ENCODE measurements around the gene TAF1D. TPM values are rescaled to one million over a fixed set of nuclear protein-coding genes. Genes with fewer than 3 reads are reported as not detected.

TAF1D gene
- total RNA-seq, 1 experiment from 2014 or later: 272 TPM

- H3K27ac Mint-ChIP-seq: peak overlapping the region in 2 of 3 experiments; percentile 35 to 89; a peak in 3 of 7 replicates
- DNase-seq: no peak
Measured at GRCh38 chr11:93729129-93729616, 12.1 kb downstream of the TAF1D start.

More at GRCh38 chr11:93729129-93729616, 12.1 kb downstream of the TAF1D start:
- Histone ChIP-seq H2BK5ac (ENCODE audit: insufficient read length, low read length) (no peak overlapping the region), H2BK15ac (ENCODE audit: low read depth, low read length) (no peak overlapping the region), H4K20me1 (ENCODE audit: control insufficient read depth, insufficient read depth, insufficient read length) (no peaks in the 10 kb centered on the region), H3K4me1 (ENCODE audit: insufficient read depth, low read length) (no peaks in the 10 kb centered on the region), H3K27me3 (ENCODE audit: insufficient read depth, low read length) (no peaks in the 10 kb centered on the region), H3K14ac (ENCODE audit: insufficient read depth, low read length) (no peak overlapping the region), H3K9me3 (ENCODE audit: control insufficient read depth, low read depth, low read length) (no peaks in the 10 kb centered on the region), H4K5ac (ENCODE audit: insufficient read length, low read depth, low read length) (no peak overlapping the region), H2AK5ac (ENCODE audit: insufficient read length, low read length) (no peak overlapping the region), H2AFZ (ENCODE audit: low read length) (no peak overlapping the region), H3K27ac (ENCODE audit: insufficient read length, low read depth, low read length) (no peak overlapping the region), H3K9ac (ENCODE audit: extremely low read depth, insufficient read length, low read length) (no peak overlapping the region), H3K4ac (ENCODE audit: low read depth, low read length) (no peak overlapping the region), H2BK20ac (ENCODE audit: low read depth, low read length, poor library complexity, severe bottlenecking) (no peak overlapping the region), H2BK120ac (ENCODE audit: low read depth, low read length, poor library complexity, severe bottlenecking) (no peak overlapping the region), H4K91ac (ENCODE audit: insufficient read length, low read depth, low read length) (no peak overlapping the region), H4K8ac (replicated peaks; ENCODE audit: insufficient read length, low read depth, low read length) (no peak overlapping the region), H3K79me2 (ENCODE audit: insufficient read depth, low read length) (no peaks in the 10 kb centered on the region), H3K79me1 (ENCODE audit: insufficient read depth, low read depth, low read length, poor library complexity, severe bottlenecking) (no peaks in the 10 kb centered on the region), H3K56ac (ENCODE audit: insufficient read length, low read depth, low read length) (no peak overlapping the region), H3T11ph (ENCODE audit: low read length) (no peak overlapping the region), H3K4me2 (ENCODE audit: insufficient read depth, insufficient read length, low read length) (no peak overlapping the region), H2BK12ac (ENCODE audit: insufficient read length, low read depth, low read length) (no peak overlapping the region), H3K23ac (ENCODE audit: insufficient read length, low read depth, low read length) (no peak overlapping the region), H3K18ac (ENCODE audit: insufficient read length, low read depth, low read length) (no peak overlapping the region), H3K23me2 (ENCODE audit: insufficient read length, low read depth, low read length, poor library complexity, severe bottlenecking) (no peaks in the 10 kb centered on the region)
- no peaks in the 10 kb centered on the region for H3K9me3 Mint-ChIP-seq
- H3K36me3 Mint-ChIP-seq (ENCODE audit: insufficient read depth in 1 of 3, low read depth in 3 of 3): peaks cover 35 to 85% (median 63%) of the 10 kb centered on the region in 3 experiments
- H3K27me3 Mint-ChIP-seq (ENCODE audit: low read depth): no peaks in the 10 kb centered on the region
- no peaks in the 10 kb centered on the region for H3K4me1 Mint-ChIP-seq
- WGBS (ENCODE audit: extremely low coverage, insufficient read length, low lambda C conversion rate): no CpG with 5 or more reads among the region's 5 CpGs
- no peak overlapping the region for H3K4me3 Mint-ChIP-seq
- TF ChIP-seq, protein P1, sequence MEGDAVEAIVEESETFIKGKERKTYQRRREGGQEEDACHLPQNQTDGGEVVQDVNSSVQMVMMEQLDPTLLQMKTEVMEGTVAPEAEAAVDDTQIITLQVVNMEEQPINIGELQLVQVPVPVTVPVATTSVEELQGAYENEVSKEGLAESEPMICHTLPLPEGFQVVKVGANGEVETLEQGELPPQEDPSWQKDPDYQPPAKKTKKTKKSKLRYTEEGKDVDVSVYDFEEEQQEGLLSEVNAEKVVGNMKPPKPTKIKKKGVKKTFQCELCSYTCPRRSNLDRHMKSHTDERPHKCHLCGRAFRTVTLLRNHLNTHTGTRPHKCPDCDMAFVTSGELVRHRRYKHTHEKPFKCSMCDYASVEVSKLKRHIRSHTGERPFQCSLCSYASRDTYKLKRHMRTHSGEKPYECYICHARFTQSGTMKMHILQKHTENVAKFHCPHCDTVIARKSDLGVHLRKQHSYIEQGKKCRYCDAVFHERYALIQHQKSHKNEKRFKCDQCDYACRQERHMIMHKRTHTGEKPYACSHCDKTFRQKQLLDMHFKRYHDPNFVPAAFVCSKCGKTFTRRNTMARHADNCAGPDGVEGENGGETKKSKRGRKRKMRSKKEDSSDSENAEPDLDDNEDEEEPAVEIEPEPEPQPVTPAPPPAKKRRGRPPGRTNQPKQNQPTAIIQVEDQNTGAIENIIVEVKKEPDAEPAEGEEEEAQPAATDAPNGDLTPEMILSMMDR (conservative IDR thresholded peaks at IDR 0.05): no peak
